DMS153 treated with DMSO at 0.1 percent for 48 hours (cell line): ENCODE data around the gene PLXNB3.
"Not testable (repeated sequence)": the region's sequence is repeated elsewhere in the genome, so short reads cannot be mapped to it uniquely, and the experiment has no call there.

ENCODE experiments used
- DNase-seq: peaks from one replicate; lab custom pipeline; 2025; ENCODE audit not compliant: unreplicated experiment; lab: John Stamatoyannopoulos, UW

The PLXNB3 gene

GRCh38 chrX:153763989-153764755, at the start of gene PLXNB3:
Gene PLXNB3, plus strand, starts transcription at chrX:153764249. Its CDS starts 1,287 bp downstream, at chrX:153765536.
- DNase-seq: peak; percentile 76

DNA sequence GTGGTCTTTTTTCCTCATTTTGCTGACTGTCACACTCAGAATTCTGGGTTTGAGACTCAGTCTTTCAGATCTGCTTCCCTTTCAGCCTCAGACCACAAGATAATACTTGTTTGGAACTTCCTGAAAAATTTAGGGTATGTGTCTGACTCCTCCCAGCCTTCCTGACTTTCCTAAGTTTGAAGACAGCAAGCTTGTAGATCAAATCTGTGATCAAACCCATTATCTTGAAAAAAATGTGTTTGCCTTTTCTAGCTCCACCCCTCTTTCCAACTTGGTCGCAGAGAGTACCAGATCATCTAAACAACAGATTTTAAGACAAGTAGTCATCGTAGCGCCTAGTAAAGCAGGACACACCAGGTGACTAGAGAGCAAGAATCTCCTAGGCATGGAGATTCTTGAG, 49.8 kb upstream of the PLXNB3 start:
- no peak for DNase-seq

- no peak for DNase-seq
Measured at GRCh38 chrX:153717445-153717844, 46.6 kb upstream of the PLXNB3 start.

DNA sequence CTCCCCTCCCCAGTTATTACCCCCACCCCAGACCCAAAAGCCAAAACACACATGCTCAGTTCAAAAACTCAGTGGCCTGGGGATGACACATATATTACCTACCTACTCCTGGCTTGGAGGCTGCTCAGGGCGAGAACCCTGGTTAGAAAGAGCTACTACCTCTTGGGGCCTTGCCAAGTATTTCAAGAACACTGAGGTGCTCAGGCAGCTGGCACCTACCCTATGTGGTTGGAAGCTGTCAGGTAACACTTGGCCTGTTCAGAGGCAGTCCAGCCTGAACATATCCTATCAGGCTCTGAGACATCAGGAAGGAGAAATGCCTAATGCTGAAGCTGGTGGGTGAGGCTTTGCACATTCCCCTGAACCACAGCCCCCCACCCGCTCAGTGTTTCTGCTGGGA, 44.8 kb upstream of the PLXNB3 start:
- no peak for DNase-seq

GRCh38 chrX:153719701-153720100, 44.3 kb upstream of the PLXNB3 start:
- DNase-seq: no peak

GRCh38 chrX:153722704-153723350, 41.2 kb upstream of the PLXNB3 start:
- DNase-seq: no peak

DNA sequence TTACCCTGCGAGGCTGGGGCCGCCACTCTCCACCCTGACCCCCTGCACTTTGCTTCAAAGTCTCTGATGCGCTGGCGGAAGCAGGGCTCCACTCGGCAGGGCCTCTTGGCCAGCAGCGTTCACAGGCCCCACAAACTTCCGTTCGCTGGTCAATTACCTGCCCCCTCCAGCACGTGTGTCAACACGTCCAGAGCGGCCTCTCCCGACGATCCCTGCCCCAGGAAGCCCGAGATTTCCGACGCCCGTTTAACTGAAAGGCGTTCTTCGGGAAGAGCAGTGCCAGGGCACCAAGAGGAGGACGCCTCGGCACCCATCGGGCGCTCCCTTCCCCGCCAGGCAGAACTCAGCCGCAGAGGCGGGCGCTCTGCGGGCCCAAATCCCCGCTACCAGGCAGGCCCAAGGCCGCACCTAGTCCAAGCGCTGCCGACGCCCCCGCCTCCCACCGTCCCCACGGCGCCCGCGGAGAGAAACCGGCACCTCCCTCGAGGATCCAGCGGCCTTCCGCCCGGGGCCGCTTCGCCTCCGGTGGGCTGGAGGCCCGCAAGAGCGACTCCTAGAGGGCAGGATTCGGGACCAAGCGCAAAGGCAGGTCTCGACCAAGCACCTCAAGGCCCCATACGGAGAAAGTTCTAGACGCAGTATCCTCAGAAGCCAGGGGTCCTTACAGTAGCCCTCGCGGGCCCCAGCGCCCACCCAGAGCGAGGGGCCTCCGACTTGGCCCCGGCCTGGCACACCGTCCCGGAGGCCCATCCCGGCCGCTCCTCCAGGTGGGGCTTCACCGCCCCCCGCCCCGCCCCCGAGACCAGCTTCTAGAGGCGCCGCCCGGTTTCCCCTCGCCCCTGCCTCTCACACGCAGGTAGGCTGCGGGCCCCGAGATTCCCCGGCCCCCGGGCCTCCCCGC, 40.4 kb upstream of the PLXNB3 start:
- DNase-seq: peak; percentile 23

- peak; percentile 89 for DNase-seq
Measured at GRCh38 chrX:153724252-153725038, 39.6 kb upstream of the PLXNB3 start, which contains the start of the genes ABCD1 and BCAP31. Gene ABCD1, plus strand, starts transcription at chrX:153724856. Its CDS starts 411 bp downstream, at chrX:153725267. Gene BCAP31, minus strand, starts transcription at chrX:153724387. Its CDS starts 1,143 bp downstream, at chrX:153723244.

DNA sequence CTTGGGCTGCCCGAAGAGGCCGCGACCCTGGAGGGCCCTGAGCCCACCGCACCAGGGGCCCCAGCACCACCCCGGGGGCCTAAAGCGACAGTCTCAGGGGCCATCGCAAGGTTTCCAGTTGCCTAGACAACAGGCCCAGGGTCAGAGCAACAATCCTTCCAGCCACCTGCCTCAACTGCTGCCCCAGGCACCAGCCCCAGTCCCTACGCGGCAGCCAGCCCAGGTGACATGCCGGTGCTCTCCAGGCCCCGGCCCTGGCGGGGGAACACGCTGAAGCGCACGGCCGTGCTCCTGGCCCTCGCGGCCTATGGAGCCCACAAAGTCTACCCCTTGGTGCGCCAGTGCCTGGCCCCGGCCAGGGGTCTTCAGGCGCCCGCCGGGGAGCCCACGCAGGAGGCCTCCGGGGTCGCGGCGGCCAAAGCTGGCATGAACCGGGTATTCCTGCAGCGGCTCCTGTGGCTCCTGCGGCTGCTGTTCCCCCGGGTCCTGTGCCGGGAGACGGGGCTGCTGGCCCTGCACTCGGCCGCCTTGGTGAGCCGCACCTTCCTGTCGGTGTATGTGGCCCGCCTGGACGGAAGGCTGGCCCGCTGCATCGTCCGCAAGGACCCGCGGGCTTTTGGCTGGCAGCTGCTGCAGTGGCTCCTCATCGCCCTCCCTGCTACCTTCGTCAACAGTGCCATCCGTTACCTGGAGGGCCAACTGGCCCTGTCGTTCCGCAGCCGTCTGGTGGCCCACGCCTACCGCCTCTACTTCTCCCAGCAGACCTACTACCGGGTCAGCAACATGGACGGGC, 38.8 kb upstream of the PLXNB3 start:
- DNase-seq: no peak

GRCh38 chrX:153725832-153726285, 38.2 kb upstream of the PLXNB3 start:
- DNase-seq: no peak

DNA sequence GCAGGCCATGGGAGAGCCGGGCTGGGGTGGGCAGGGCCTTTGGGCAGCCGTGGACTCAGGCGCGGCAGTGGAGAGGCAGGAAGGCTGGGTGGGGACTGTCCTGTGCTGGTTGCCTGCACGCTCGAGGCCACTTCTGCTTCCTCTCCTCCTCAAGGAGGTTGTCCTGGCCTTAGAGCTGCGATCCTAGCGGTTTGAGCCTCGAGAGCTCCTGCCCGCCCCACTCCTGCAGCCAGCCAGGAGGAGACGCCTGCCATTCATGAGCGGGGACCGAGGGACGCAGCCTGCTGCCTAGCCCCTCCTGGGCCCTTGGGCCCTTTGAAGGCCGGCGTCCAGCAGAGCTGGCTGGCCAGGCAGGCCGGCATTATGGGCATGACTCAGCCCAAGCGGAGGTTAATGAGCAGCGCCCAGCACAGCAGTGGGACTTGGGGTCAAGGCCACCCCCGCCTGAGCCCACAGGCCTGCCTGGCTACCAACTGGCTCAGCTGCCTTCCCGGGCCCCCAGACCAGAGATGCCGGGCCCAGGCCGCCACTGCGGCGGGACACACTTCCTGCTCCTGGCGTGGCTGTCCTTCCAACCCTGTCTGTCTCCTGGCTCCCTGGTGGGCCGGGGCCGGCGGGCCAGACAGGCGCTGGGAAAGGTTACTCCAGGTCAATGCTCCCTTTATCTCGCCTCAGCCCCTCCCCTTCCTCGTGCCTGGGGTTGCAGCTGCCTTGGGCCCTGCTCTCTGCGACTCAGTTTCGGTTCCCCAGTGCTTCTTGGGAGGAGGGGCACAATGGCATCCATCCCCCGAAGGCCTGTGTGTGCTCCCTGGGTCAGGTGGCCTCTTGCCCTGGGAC, 37.5 kb upstream of the PLXNB3 start:
- peak; percentile 39 for DNase-seq

DNA sequence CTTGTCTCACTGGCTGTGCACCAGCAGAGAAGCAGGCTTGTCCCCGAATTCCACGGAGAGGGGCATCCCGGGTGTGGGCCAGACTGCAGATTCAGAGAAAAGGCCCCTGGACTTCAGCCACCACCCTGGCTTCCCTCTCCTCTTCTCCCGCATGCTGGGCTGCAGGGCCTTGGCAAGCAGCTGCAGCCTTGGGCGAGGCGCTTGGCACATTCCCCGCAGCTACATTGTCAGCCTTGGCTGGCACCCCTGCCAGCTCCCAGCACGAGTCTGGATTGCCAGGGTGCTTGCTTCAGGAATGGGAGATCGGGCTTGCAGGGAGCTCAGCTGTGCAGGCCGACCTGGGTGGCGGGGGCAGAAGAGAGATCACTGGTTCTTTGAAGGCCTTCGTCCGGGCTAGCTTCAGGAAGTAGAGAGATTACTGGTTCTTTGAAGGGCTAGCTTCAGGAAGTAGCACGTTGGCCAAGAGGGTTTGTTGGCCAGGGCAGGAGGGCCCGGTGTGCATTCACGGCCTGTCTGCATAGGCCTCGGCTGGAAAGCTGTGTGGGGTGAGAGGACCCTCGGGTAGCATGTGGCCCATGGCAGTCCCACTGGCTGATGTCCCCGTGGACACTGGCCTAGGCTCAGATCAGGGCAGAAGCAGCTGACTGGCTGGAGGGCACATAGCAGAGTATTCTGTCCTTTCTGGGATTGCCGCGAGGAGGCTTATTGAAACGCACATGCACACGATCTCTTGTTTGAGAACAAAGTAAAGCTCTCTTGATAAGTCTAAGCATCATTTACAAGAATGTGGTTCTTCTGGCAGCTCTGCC, 36.7 kb upstream of the PLXNB3 start:
- DNase-seq: peak; percentile 39

- no peak for DNase-seq
Measured at GRCh38 chrX:153728095-153728494, 36.0 kb upstream of the PLXNB3 start.

DNA sequence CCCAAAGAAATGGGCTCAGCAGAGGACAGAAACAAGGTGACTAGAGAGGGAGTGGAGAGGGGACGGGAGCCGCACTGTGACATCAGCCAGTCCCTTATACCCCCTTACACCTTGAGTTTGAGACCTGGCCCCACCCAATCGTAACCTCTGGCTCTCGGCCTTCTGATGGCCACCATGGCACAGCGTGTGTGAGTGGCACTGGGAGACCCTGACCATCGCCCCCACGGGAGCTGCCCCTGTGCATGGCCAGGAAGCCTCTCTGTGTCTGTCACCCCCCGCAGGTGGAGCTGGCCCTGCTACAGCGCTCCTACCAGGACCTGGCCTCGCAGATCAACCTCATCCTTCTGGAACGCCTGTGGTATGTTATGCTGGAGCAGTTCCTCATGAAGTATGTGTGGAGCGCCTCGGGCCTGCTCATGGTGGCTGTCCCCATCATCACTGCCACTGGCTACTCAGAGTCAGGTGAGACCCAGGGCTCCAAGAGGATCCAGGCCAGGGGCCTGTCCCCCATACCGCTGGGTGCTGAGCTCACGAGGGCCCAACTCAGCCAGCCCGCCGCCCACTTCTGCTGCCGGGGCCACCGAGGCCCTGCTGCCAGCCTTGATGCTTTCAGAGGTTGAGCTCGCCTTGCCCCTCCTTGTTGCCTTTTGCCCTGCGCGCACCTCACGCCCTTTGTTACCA, 35.0 kb upstream of the PLXNB3 start:
- no peak for DNase-seq

DNA sequence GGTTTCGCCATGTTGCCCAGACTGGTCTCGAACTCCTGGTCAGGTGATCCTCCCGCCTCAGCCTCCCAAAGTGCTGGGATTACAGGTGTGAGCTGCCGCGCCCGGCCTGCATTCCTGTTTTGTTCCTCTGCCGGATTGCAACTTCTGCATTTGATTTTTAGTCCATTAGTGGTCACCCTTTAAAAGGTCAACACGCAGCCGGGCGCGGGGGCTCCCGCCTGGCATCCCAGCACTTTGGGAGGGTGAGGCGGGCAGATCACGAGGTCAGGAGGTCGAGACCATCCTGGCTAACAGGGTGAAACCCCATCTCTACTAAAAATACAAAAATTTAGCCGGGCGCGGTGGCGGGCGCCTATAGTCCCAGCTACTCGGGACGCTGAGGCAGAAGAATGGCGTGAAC, 33.9 kb upstream of the PLXNB3 start:
- not testable (repeated sequence) for DNase-seq

DNA sequence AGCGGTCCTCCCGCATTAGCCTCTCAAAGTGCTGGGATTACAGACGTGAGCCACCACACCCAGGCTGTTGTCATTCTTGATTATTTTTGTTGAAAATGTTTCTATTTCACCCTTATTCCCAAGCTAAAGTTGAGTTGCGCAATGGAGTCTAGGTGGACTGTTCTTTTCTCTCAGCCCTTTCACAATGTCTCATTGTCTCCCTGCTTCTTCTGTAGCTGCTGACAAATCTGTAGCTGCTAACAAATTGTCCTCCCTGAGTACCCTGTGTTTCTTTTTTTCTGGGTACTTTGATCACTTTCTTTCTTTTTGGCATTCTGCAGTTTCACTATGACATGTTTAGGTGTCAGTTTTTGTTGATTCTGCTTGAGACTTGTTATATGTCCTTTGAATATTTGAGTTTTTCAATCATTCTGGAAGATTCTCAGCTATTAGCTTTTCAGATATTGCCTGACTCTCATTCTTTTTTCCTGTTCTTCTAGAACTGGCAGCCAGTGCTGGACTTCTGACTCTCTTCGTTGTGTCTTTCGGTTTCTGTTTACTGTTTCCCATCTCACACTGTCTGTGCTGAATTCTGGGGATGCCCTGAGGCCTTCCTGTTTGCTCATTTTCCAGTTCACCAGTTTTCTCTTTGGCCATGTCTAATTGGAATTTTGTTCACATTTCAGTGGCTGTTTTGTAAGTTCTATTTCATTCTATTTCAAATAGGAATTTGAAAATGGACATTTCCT, 32.8 kb upstream of the PLXNB3 start:
- DNase-seq: no peak

DNA sequence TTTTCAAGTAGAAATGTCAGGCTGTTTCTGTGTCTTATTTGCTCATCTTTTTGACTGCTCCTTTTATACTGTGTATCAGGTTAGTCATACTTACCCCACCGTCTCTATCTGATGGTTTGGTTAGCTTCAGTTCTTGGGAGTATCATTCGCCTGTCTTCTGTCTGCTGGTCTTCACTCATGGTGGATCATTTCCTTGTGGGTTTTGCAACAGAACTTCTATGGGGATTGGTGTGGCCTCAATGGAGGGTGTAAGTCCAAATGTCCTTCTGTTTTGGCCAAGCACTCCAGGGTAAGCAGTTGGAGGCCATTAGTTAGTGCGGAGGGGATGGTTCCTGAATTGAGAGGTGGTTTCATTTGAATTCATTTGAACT, 32.2 kb upstream of the PLXNB3 start:
- no peak for DNase-seq
